ENCODE results near the gene COTL1. TPM values are rescaled to one million over a fixed set of nuclear protein-coding genes. Genes with fewer than 3 reads are reported as not detected.
"Not testable (repeated sequence)": the region's sequence is repeated elsewhere in the genome, so short reads cannot be mapped to it uniquely, and the experiment has no call there.

Gene COTL1
- total RNA-seq, 2 experiments from 2014 or later = 325 to 328 TPM

DNA sequence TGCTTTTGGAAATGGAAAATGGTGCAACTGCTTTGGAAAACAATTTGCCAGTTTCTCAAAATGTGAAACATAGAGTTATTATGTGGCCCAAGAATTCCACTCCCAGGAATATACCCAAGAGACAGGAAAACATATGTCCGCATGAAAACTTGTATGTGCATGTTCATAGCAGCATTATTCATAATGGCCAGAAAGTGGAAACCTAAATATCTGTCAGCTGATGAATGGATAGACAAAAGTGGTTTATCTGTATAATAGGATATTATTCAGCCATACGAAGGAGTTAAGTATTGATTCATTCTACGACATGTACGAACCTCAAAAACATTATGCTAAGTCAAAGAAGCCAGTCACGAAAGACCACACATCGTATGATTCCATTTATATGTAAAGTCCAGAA is 7.7 kb upstream of the COTL1 start:
- no peak overlapping the region for H3K27ac Mint-ChIP-seq
- intact Hi-C loops (cut with micrococcal nuclease) = no loop called here
- H3K9me3 Mint-ChIP-seq = no peaks in the 10 kb centered on the region
- no peak overlapping the region for H3K4me3 Mint-ChIP-seq
- DNase-seq = no peak
- no peaks in the 10 kb centered on the region for H3K36me3 Mint-ChIP-seq (ENCODE audit: low read depth)
- H3K4me1 Mint-ChIP-seq (ENCODE audit: low read depth) = peaks cover 13% of the 10 kb centered on the region
- no peaks in the 10 kb centered on the region for H3K27me3 Mint-ChIP-seq (ENCODE audit: low read depth)
- CTCF ChIA-PET = interaction anchor here (9.3 kb wide), 1 partner anchor 114 kb away, joined by 141 read pairs; no protein-coding TSS in a partner anchor

DNA sequence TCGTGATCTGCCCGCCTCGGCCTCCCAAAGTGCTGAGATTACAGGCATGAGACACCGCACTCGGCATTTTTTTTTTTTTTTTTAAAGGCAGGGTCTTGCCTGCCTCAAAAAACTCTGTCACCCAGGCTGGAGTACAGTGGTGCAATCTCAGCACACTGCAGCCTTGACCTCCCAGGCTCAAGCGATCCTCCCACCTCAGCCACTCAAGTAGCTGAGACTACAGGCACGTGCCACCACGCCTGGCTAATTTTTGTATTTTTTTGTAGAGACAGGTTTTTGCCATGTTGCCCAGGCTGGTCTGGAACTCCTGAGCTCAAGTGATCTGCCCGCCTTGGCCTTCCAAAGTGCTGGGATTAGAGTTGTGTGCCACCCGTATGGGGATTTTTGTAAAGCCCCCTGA is 3.0 kb upstream of the COTL1 start:
- H3K27ac Mint-ChIP-seq; intact Hi-C loops (cut with micrococcal nuclease); H3K4me1 Mint-ChIP-seq (ENCODE audit: low read depth); H3K4me3 Mint-ChIP-seq; H3K27me3 Mint-ChIP-seq (ENCODE audit: low read depth); DNase-seq; H3K9me3 Mint-ChIP-seq: not testable (repeated sequence)
- CTCF ChIA-PET = interaction anchor here (0.7 to 9.3 kb wide), 13 partner anchors 8 to 189 kb away, joined by 3 to 141 read pairs (median 5); partner anchors contain the start of gene MEAK7
- H3K36me3 Mint-ChIP-seq (ENCODE audit: low read depth) = peaks cover 10% of the 10 kb centered on the region

DNA sequence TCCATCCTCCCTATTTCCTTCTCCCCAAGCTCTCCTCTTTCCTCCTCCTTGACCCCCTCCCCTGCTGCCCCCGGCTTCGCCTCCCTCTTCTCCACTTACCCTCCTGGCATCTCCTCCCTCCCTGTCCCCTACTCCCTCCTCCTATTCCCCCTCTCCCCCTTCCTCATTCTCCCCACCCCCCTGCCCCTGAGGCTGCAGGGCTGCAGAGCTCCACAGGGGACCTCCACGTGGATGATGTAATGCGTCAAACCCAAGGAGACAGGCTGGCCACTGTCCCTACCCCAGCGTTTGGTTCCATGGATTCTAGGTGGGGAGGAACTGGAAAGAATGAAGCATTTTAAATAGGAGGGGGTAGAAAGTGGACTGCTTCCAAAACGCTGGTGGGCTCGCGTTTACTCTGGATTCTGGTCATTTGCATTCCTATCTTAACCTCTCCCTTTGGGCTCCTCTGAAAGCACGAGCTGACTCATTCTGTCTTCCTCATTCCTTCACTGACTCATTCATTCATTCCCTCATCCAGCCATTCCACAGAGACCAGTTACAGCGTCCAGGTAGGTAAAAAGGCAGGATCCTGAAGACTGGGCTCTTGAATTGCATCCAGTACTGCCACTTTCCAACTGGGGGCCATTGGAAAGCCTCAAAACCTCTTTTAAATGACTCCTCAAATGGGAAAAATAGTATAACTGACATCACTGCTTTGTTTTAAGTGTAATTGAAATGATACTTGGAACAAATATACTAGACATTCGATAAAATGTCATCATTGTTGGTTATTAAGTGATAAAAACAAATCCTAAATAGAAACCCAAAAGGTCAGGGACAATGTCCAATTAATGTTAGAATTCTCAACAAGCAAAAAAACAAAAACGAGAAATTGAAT is 943 bp upstream of the COTL1 start:
- no peaks in the 10 kb centered on the region for H3K9me3 Mint-ChIP-seq
- peaks cover 27% of the 10 kb centered on the region for H3K4me1 Mint-ChIP-seq (ENCODE audit: low read depth)
- no peaks in the 10 kb centered on the region for H3K27me3 Mint-ChIP-seq (ENCODE audit: low read depth)
- H3K27ac Mint-ChIP-seq = no peak overlapping the region
- CTCF ChIA-PET = interaction anchor here (9.3 kb wide), 1 partner anchor 107 kb away, joined by 141 read pairs; no protein-coding TSS in a partner anchor
- intact Hi-C loops (cut with micrococcal nuclease) = loop anchor here (1.0 kb wide), 3 partner anchors 25 to 108 kb away; no protein-coding TSS in a partner anchor
- peak overlapping the region; percentile 36 for H3K4me3 Mint-ChIP-seq
- peaks cover 27% of the 10 kb centered on the region for H3K36me3 Mint-ChIP-seq (ENCODE audit: low read depth)
- no peak for DNase-seq

DNA sequence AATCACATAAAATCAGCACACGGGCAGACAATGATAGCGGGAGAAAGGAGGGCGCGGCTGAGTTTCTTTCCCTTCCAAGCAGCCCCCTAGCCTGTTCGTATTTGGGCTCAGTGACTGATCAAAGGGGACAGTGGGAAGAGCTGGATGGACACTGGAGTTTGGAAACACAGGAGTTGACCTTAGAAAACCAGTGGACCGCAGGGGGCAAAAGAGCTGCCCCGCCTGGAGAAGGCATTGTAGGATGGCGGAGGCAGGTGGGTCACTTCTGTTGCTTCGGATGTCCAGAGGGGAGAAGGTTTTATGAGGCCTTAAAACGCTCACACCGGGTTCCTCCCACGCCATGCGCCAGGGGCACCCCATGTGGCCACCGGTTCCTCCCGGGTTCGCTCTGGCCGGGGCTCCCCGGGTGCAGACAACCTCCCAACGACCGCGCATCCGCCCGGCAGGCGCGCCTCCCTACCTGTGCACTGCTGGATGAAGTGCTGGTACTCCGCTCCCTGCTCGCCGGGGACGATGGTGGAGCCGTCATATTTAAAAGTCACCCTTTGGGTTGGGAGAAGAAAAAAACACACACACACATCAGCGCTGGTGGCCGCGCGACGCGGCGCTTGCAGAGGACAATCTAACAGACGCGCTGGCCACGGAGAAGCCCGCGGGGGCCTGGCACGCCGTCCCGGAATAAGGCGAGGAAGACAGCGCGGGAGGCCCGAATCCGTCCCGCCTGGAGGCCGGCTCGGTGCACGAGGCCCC is 662 bp downstream of the COTL1 start:
- Mint-ChIP-seq H3K27ac (peak overlapping the region; percentile 77), H3K36me3 (ENCODE audit: low read depth) (peaks cover 33% of the 10 kb centered on the region)
- CTCF ChIA-PET = interaction anchor here (1.0 to 2.7 kb wide), 4 partner anchors 18 to 111 kb away, joined by 3 to 13 read pairs (median 11); no protein-coding TSS in a partner anchor

GRCh38 chr16:84616515-84616914 is 1.4 kb downstream of the COTL1 start:
- H3K27ac Mint-ChIP-seq = peak overlapping the region; percentile 77
- H3K27me3 Mint-ChIP-seq (ENCODE audit: low read depth) = no peaks in the 10 kb centered on the region
- H3K4me1 Mint-ChIP-seq (ENCODE audit: low read depth) = peaks cover 47% of the 10 kb centered on the region
- DNase-seq = peak; percentile 48
- peaks cover 40% of the 10 kb centered on the region for H3K36me3 Mint-ChIP-seq (ENCODE audit: low read depth)
- no peaks in the 10 kb centered on the region for H3K9me3 Mint-ChIP-seq
- peak overlapping the region; percentile 96 for H3K4me3 Mint-ChIP-seq
- CTCF ChIA-PET = interaction anchor here (0.6 to 2.7 kb wide), 7 partner anchors 17 to 951 kb away, joined by 3 to 13 read pairs (median 3); no protein-coding TSS in a partner anchor
- intact Hi-C loops (cut with micrococcal nuclease) = loop anchor here (1.0 kb wide), 1 partner anchor 16 kb away; no protein-coding TSS in a partner anchor

More for the DNA sequence above, 662 bp downstream of the COTL1 start:
- Mint-ChIP-seq H3K4me1 (ENCODE audit: low read depth) (peaks cover 40% of the 10 kb centered on the region), H3K4me3 (peak overlapping the region; percentile 96), H3K9me3 (no peaks in the 10 kb centered on the region), H3K27me3 (ENCODE audit: low read depth) (no peaks in the 10 kb centered on the region)
- peak; percentile 74 for DNase-seq
- intact Hi-C loops (cut with micrococcal nuclease) = loop anchor here (1.0 kb wide), 1 partner anchor 9 kb away; no protein-coding TSS in a partner anchor

DNA sequence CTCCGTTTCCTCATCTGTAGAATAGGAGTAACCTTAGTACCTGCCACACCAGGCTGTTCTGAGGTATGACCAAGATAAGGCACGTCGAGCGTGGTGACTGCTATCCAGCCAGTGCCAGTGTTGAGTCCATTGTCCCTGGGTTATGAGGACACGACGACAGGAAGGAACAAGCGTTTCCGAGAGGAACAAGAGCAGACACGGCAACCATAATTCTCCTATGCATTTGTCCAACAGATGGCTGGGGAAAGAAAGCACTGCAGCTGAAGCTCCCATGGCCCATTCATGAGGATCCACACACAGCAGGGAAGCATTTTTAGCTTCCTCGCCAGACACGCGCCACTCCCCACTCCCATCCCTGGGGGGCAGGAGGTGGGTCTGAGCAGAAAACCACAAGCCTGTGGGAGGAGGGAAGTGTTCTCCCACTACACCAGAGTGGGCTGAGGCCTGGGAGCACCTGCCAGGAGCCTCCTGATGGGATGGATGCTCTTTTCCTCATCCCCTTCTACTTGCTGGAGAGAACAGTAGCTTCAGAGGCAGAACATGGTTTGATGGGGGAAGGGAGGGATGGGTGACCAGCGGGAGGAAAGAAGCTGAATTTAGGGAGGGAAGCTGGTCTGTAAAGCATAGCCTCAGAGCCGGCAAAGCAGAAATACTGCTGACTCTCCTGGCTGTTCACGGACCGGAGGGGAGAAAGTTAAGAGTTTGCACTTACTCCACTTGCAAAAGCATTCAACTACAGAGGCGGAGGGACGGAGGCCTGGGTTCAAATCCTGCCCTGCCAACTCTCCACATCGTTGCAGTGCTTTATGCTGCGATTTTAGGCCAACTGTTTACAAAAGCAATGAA is 2.7 kb downstream of the COTL1 start:
- CTCF ChIA-PET = interaction anchor here (0.5 to 2.7 kb wide), 5 partner anchors 16 to 116 kb away, joined by 3 to 13 read pairs (median 10); no protein-coding TSS in a partner anchor
- intact Hi-C loops (cut with micrococcal nuclease) = no loop called here
- H3K27ac Mint-ChIP-seq = peak overlapping the region; percentile 65
- H3K36me3 Mint-ChIP-seq (ENCODE audit: low read depth) = peaks cover 53% of the 10 kb centered on the region
- H3K4me1 Mint-ChIP-seq (ENCODE audit: low read depth) = peaks cover 60% of the 10 kb centered on the region
- DNase-seq = no peak
- no peaks in the 10 kb centered on the region for H3K27me3 Mint-ChIP-seq (ENCODE audit: low read depth)
- H3K4me3 Mint-ChIP-seq = peak overlapping the region; percentile 86
- peaks cover 3% of the 10 kb centered on the region for H3K9me3 Mint-ChIP-seq

GRCh38 chr16:84614623-84614967 is 3.3 kb downstream of the COTL1 start:
- Mint-ChIP-seq H3K4me1 (ENCODE audit: low read depth) (peaks cover 66% of the 10 kb centered on the region), H3K4me3 (peak overlapping the region; percentile 86), H3K9me3 (peaks cover 3% of the 10 kb centered on the region), H3K27me3 (ENCODE audit: low read depth) (no peaks in the 10 kb centered on the region), H3K36me3 (ENCODE audit: low read depth) (peaks cover 59% of the 10 kb centered on the region), H3K27ac (peak overlapping the region; percentile 65)
- intact Hi-C loops (cut with micrococcal nuclease) = no loop called here
- CTCF ChIA-PET = interaction anchor here (2.6 kb wide), 1 partner anchor 108 kb away, joined by 12 read pairs; no protein-coding TSS in a partner anchor
- peak; percentile 45 for DNase-seq

DNA sequence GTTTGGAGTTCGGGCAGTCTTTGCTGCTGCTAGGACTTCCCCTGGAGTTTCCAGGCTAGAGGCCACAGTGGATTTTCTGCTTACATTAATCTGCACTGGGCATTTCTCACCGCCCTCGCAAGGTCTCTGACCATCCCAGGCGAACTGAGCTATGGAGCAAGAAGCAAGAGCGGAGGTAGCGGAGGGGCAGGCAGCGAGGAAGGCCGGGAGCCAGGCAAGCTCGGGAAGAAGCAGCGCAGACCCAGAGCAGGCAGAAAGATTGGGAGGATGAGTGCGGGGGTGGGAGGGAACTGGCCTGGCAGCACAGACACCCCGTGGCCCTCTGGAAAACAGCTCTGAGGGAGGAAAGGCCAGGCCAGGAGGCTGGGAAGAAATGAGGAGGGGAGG is 3.8 kb downstream of the COTL1 start:
- intact Hi-C loops (cut with micrococcal nuclease) = no loop called here
- H3K27me3 Mint-ChIP-seq (ENCODE audit: low read depth) = no peaks in the 10 kb centered on the region
- CTCF ChIA-PET = no interaction called here
- H3K4me1 Mint-ChIP-seq (ENCODE audit: low read depth) = peaks cover 71% of the 10 kb centered on the region
- H3K9me3 Mint-ChIP-seq = peaks cover 3% of the 10 kb centered on the region
- peak overlapping the region; percentile 30 for H3K4me3 Mint-ChIP-seq
- DNase-seq = no peak
- H3K27ac Mint-ChIP-seq = peak overlapping the region; percentile 66
- peaks cover 59% of the 10 kb centered on the region for H3K36me3 Mint-ChIP-seq (ENCODE audit: low read depth)

GRCh38 chr16:84613408-84614072 is 4.3 kb downstream of the COTL1 start:
- peak overlapping the region; percentile 66 for H3K27ac Mint-ChIP-seq
- peaks cover 74% of the 10 kb centered on the region for H3K4me1 Mint-ChIP-seq (ENCODE audit: low read depth)
- peaks cover 3% of the 10 kb centered on the region for H3K9me3 Mint-ChIP-seq
- intact Hi-C loops (cut with micrococcal nuclease) = no loop called here
- no peak for DNase-seq
- no peaks in the 10 kb centered on the region for H3K27me3 Mint-ChIP-seq (ENCODE audit: low read depth)
- CTCF ChIA-PET = interaction anchor here (0.5 kb wide), 1 partner anchor 9 kb away, joined by 5 read pairs; no protein-coding TSS in a partner anchor
- H3K4me3 Mint-ChIP-seq = peak overlapping the region; percentile 30
- peaks cover 59% of the 10 kb centered on the region for H3K36me3 Mint-ChIP-seq (ENCODE audit: low read depth)

GRCh38 chr16:84612686-84613085 is 5.2 kb downstream of the COTL1 start:
- DNase-seq = no peak
- CTCF ChIA-PET = interaction anchor here (0.5 to 0.8 kb wide), 2 partner anchors 10 to 104 kb away, joined by 3 to 5 read pairs; no protein-coding TSS in a partner anchor
- Mint-ChIP-seq H3K4me3 (no peak overlapping the region), H3K27me3 (ENCODE audit: low read depth) (no peaks in the 10 kb centered on the region), H3K4me1 (ENCODE audit: low read depth) (peaks cover 82% of the 10 kb centered on the region), H3K9me3 (peaks cover 3% of the 10 kb centered on the region), H3K27ac (no peak overlapping the region), H3K36me3 (ENCODE audit: low read depth) (peaks cover 63% of the 10 kb centered on the region)
- intact Hi-C loops (cut with micrococcal nuclease) = no loop called here

DNA sequence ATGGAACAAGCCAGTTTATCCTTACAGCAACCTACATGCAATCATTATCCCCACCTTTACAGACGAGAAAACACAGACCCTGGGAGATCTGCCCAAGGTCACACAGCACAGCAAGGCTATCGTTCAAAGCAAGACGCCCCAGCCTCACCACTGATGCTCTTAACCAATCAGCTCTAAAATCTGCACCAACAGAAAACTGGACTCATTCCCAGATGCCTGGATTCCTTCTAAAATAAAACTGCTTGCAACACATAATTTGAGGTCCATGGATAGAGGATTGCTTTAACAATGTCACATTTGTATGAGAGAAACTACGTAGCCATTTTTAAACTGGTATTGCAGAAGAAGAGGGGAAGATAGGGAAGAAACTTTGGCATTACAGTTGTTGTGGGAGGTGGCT is 6.8 kb downstream of the COTL1 start:
- H3K36me3 Mint-ChIP-seq (ENCODE audit: low read depth) = peaks cover 64% of the 10 kb centered on the region
- DNase-seq = no peak
- H3K9me3 Mint-ChIP-seq = peaks cover 3% of the 10 kb centered on the region
- H3K4me3 Mint-ChIP-seq = no peak overlapping the region
- CTCF ChIA-PET = interaction anchor here (1.5 kb wide), 1 partner anchor 11 kb away, joined by 3 read pairs; no protein-coding TSS in a partner anchor
- H3K4me1 Mint-ChIP-seq (ENCODE audit: low read depth) = peaks cover 95% of the 10 kb centered on the region
- no peaks in the 10 kb centered on the region for H3K27me3 Mint-ChIP-seq (ENCODE audit: low read depth)
- intact Hi-C loops (cut with micrococcal nuclease) = no loop called here
- peak overlapping the region; percentile 27 for H3K27ac Mint-ChIP-seq
